AG04450 (cell line): Measurements from ENCODE around the gene ITGBL1. TPM values are rescaled to one million over a fixed set of nuclear protein-coding genes. Genes with fewer than 3 reads are reported as not detected.

Experiments
- CTCF ChIA-PET: fragments of 300-600, 350-600 bp; formaldehyde crosslinking; extraction: SDS; loops from one replicate; lab custom pipeline; 2022; ENCODE audit warnings: antibody characterized with exemption, inconsistent platforms; lab: Charles Lee
- POLR2A ChIA-PET: fragments of 350-600 bp; formaldehyde crosslinking; extraction: SDS; loops from one replicate; lab custom pipeline; 2021; ENCODE audit warnings: antibody characterized with exemption, inconsistent platforms; lab: Yijun Ruan, JAX
- DNase-seq: peaks from one replicate; pipeline ENCODE4 v3.0.0-alpha.2; 2011; ENCODE audit warnings: low read depth, low spot score
- H3K27ac ChIP-seq: one replicate; pipeline ENCODE4 v1.5.1; 2012; ENCODE audit warnings: low read depth, low read length, control low read depth
- H3K27me3 ChIP-seq: one replicate; pipeline ENCODE4 v1.6.0; 2012; ENCODE audit warnings: low read length; ENCODE audit not compliant: control insufficient read depth, insufficient read depth
- H3K4me3 ChIP-seq: 2 replicates; pipeline ENCODE4 v1.5.1; 2011; ENCODE audit warnings: mild to moderate bottlenecking, low read depth, low read length, control low read depth
- H3K9me3 ChIP-seq: 2 replicates; pipeline ENCODE4 v1.5.1; 2012; ENCODE audit warnings: low read length; ENCODE audit not compliant: control insufficient read depth, insufficient read depth
- CTCF ChIP-seq: IDR thresholded peaks from 2 replicates; pipeline ENCODE4 v1.5.1; 2011; ENCODE audit warnings: low read depth, low read length, control low read depth, inconsistent platforms
- polyA plus RNA-seq: library from polyadenylated mRNA; depleted of rRNA; stranded (reverse); fragments of >200 nt; gene quantifications from 2 replicates; pipeline ENCODE4 v1.2.3, GENCODE V29; 2011

The ITGBL1 gene
- polyA plus RNA-seq, 1 experiment, result 17.1 TPM

- POLR2A ChIA-PET, result no interaction called here
- Histone ChIP-seq H3K27me3 (no peaks in the 10 kb centered on the region), H3K9me3 (no peaks in the 10 kb centered on the region), H3K4me3 (no peak overlapping the region), H3K27ac (no peak overlapping the region)
- DNase-seq, result no peak
- no peak for TF ChIP-seq CTCF
- CTCF ChIA-PET, result no interaction called here
Measured at GRCh38 chr13:101621099-101621498, 168.6 kb downstream of the ITGBL1 start.

- CTCF ChIA-PET, result interaction anchor here (0.9 kb wide), 2 partner anchors 8 to 133 kb away, joined by 3 read pairs; no protein-coding TSS in a partner anchor
- H3K27ac ChIP-seq, result no peak overlapping the region
Measured at GRCh38 chr13:101623470-101624209, 171.2 kb downstream of the ITGBL1 start.

GRCh38 chr13:101624210-101624922, 171.9 kb downstream of the ITGBL1 start:
- no peak for TF ChIP-seq CTCF
- Histone ChIP-seq H3K9me3 (no peaks in the 10 kb centered on the region), H3K4me3 (no peak overlapping the region), H3K27me3 (no peaks in the 10 kb centered on the region), H3K27ac (no peak overlapping the region)
- no peak for DNase-seq
- CTCF ChIA-PET, result interaction anchor here (0.9 kb wide), 1 partner anchor 9 kb away, joined by 3 read pairs; no protein-coding TSS in a partner anchor
- POLR2A ChIA-PET, result interaction anchor here (0.6 kb wide), 1 partner anchor 652 kb away, joined by 4 read pairs; no protein-coding TSS in a partner anchor

More at GRCh38 chr13:101623470-101624209, 171.2 kb downstream of the ITGBL1 start:
- no peaks in the 10 kb centered on the region for H3K9me3 ChIP-seq
- POLR2A ChIA-PET, result no interaction called here
- H3K4me3 ChIP-seq, result no peak overlapping the region
- DNase-seq, result no peak
- TF ChIP-seq CTCF, result no peak
- no peaks in the 10 kb centered on the region for H3K27me3 ChIP-seq

- DNase-seq, result no peak
- POLR2A ChIA-PET, result interaction anchor here (0.6 kb wide), 1 partner anchor 651 kb away, joined by 4 read pairs; no protein-coding TSS in a partner anchor
- no peaks in the 10 kb centered on the region for H3K27me3 ChIP-seq
- H3K27ac ChIP-seq, result no peak overlapping the region
- H3K4me3 ChIP-seq, result no peak overlapping the region
- CTCF ChIA-PET, result interaction anchor here (0.9 kb wide), 1 partner anchor 9 kb away, joined by 3 read pairs; no protein-coding TSS in a partner anchor
- no peak for TF ChIP-seq CTCF
- H3K9me3 ChIP-seq, result no peaks in the 10 kb centered on the region
Measured at GRCh38 chr13:101624981-101625380, 172.5 kb downstream of the ITGBL1 start.
